HG02938 (cell line): ENCODE data around the gene GPATCH4.
"Not testable (repeated sequence)": the region's sequence is repeated elsewhere in the genome, so short reads cannot be mapped to it uniquely, and the experiment has no call there.

ENCODE experiments used
- ATAC-seq: cut with Tn5 transposase; IDR thresholded peaks from one replicate; pipeline ENCODE4 v1.9.1; 2021; ENCODE audit warnings: mild to moderate bottlenecking, moderate library complexity; ENCODE audit not compliant: unreplicated experiment

The GPATCH4 gene

GRCh38 chr1:156627313-156627880 lies 26.1 kb upstream of the GPATCH4 start:
- no peak for ATAC-seq

GRCh38 chr1:156626079-156626438 lies 24.8 kb upstream of the GPATCH4 start:
- no peak for ATAC-seq

- no peak for ATAC-seq
Measured at GRCh38 chr1:156625436-156626078, 24.3 kb upstream of the GPATCH4 start.

- no peak for ATAC-seq
Measured at GRCh38 chr1:156624814-156625435, 23.6 kb upstream of the GPATCH4 start.

GRCh38 chr1:156623946-156624813 lies 22.9 kb upstream of the GPATCH4 start:
- ATAC-seq, result no peak

GRCh38 chr1:156622581-156623297 lies 21.5 kb upstream of the GPATCH4 start:
- no peak for ATAC-seq

- no peak for ATAC-seq
Measured at GRCh38 chr1:156619582-156619955, 18.3 kb upstream of the GPATCH4 start.

GRCh38 chr1:156618853-156619581 lies 17.7 kb upstream of the GPATCH4 start, which contains the start of gene HAPLN2:
Gene HAPLN2 (plus strand): TSS chr1:156619415. CDS start chr1:156623491, 4,076 bp downstream.
- no peak for ATAC-seq

GRCh38 chr1:156616463-156616862 lies 15.2 kb upstream of the GPATCH4 start:
- ATAC-seq, result no peak

- no peak for ATAC-seq
Measured at GRCh38 chr1:156615946-156616345, 14.7 kb upstream of the GPATCH4 start.

- ATAC-seq, result no peak
Measured at GRCh38 chr1:156612666-156613065, 11.4 kb upstream of the GPATCH4 start.

- not testable (repeated sequence) for ATAC-seq
Measured at GRCh38 chr1:156610072-156610471, 8.8 kb upstream of the GPATCH4 start.

- ATAC-seq, result no peak
Measured at GRCh38 chr1:156608981-156609380, 7.7 kb upstream of the GPATCH4 start.

- no peak for ATAC-seq
Measured at GRCh38 chr1:156608036-156608674, 6.9 kb upstream of the GPATCH4 start.

GRCh38 chr1:156607344-156607743 lies 6.1 kb upstream of the GPATCH4 start:
- ATAC-seq, result not testable (repeated sequence)

GRCh38 chr1:156602557-156602993 lies 1.3 kb upstream of the GPATCH4 start:
- ATAC-seq, result no peak

- no peak for ATAC-seq
Measured at GRCh38 chr1:156601892-156602291, 613 bp upstream of the GPATCH4 start.

- no peak for ATAC-seq
Measured at GRCh38 chr1:156600733-156601121, 552 bp downstream of the GPATCH4 start.

- no peak for ATAC-seq
Measured at GRCh38 chr1:156599811-156600210, 1.5 kb downstream of the GPATCH4 start.
